Activated T-cell treated with anti-CD3 and anti-CD28 coated beads, Interleukin-2, amount 50 U/mL, for 24 hours (primary cell): ENCODE results near the gene KLHL29.
"Not testable (repeated sequence)": the region's sequence is repeated elsewhere in the genome, so short reads cannot be mapped to it uniquely, and the experiment has no call there.

Experiments
- DNase-seq: peaks from one replicate; pipeline ENCODE4 v3.0.0-alpha.2; 2020
- H3K27ac Mint-ChIP-seq: 2 replicates; pipeline ENCODE4 v1.8.0; 2020; ENCODE audit warnings: mild to moderate bottlenecking, mixed read lengths
- H3K27me3 Mint-ChIP-seq: 2 replicates; pipeline ENCODE4 v1.8.0; 2020; ENCODE audit warnings: mixed read lengths
- H3K36me3 Mint-ChIP-seq: 2 replicates; pipeline ENCODE4 v1.8.0; 2020; ENCODE audit warnings: low read depth, mixed read lengths
- H3K4me1 Mint-ChIP-seq: 2 replicates; pipeline ENCODE4 v1.8.0; 2020; ENCODE audit warnings: low read depth, mixed read lengths
- H3K4me3 Mint-ChIP-seq: 2 replicates; pipeline ENCODE4 v1.8.0; 2020; ENCODE audit warnings: mild to moderate bottlenecking, moderate library complexity, mixed read lengths
- H3K9me3 Mint-ChIP-seq: 2 replicates; pipeline ENCODE4 v1.8.0; 2020; ENCODE audit warnings: mixed read lengths

KLHL29 gene

GRCh38 chr2:23734416-23734815, 349.4 kb downstream of the KLHL29 start:
- Mint-ChIP-seq H3K27ac (no peak overlapping the region), H3K9me3 (no peaks in the 10 kb centered on the region), H3K36me3 (peaks cover 68% of the 10 kb centered on the region), H3K4me3 (no peak overlapping the region), H3K4me1 (no peaks in the 10 kb centered on the region), H3K27me3 (no peaks in the 10 kb centered on the region)
- no peak for DNase-seq

GRCh38 chr2:23736783-23737182, 351.8 kb downstream of the KLHL29 start:
- not testable (repeated sequence) for H3K27me3 Mint-ChIP-seq
- peaks cover 63% of the 10 kb centered on the region for H3K36me3 Mint-ChIP-seq

GRCh38 chr2:23745068-23745725, 360.2 kb downstream of the KLHL29 start:
- Mint-ChIP-seq H3K4me3 (no peak overlapping the region), H3K9me3 (peaks cover 5% of the 10 kb centered on the region), H3K4me1 (no peaks in the 10 kb centered on the region), H3K27me3 (no peaks in the 10 kb centered on the region), H3K27ac (no peak overlapping the region), H3K36me3 (peaks cover 44% of the 10 kb centered on the region)
- DNase-seq: no peak

More at GRCh38 chr2:23736783-23737182, 351.8 kb downstream of the KLHL29 start:
- not testable (repeated sequence) for H3K27ac Mint-ChIP-seq, H3K4me3 Mint-ChIP-seq, H3K4me1 Mint-ChIP-seq, DNase-seq, H3K9me3 Mint-ChIP-seq

- DNase-seq: no peak
- H3K27ac Mint-ChIP-seq: no peak overlapping the region
- H3K9me3 Mint-ChIP-seq: peaks cover 5% of the 10 kb centered on the region
- H3K27me3 Mint-ChIP-seq: no peaks in the 10 kb centered on the region
- H3K4me3 Mint-ChIP-seq: no peak overlapping the region
- H3K4me1 Mint-ChIP-seq: no peaks in the 10 kb centered on the region
- H3K36me3 Mint-ChIP-seq: peaks cover 48% of the 10 kb centered on the region
Observed at GRCh38 chr2:23745726-23746105, 360.7 kb downstream of the KLHL29 start.

- peaks cover 53% of the 10 kb centered on the region for H3K36me3 Mint-ChIP-seq
Observed at GRCh38 chr2:23746141-23746863, 361.3 kb downstream of the KLHL29 start.

GRCh38 chr2:23751747-23752265, 366.8 kb downstream of the KLHL29 start:
- no peak overlapping the region for H3K27ac Mint-ChIP-seq
- no peak overlapping the region for H3K4me3 Mint-ChIP-seq
- H3K4me1 Mint-ChIP-seq: no peaks in the 10 kb centered on the region
- H3K9me3 Mint-ChIP-seq: no peaks in the 10 kb centered on the region
- DNase-seq: no peak
- peaks cover 78% of the 10 kb centered on the region for H3K36me3 Mint-ChIP-seq
- no peaks in the 10 kb centered on the region for H3K27me3 Mint-ChIP-seq

More at GRCh38 chr2:23746141-23746863, 361.3 kb downstream of the KLHL29 start:
- no peak for DNase-seq
- H3K27me3 Mint-ChIP-seq: no peaks in the 10 kb centered on the region
- H3K9me3 Mint-ChIP-seq: peaks cover 5% of the 10 kb centered on the region
- H3K4me3 Mint-ChIP-seq: no peak overlapping the region
- H3K27ac Mint-ChIP-seq: no peak overlapping the region
- no peaks in the 10 kb centered on the region for H3K4me1 Mint-ChIP-seq

- DNase-seq: no peak
- peaks cover 90% of the 10 kb centered on the region for H3K36me3 Mint-ChIP-seq
- H3K27ac Mint-ChIP-seq: no peak overlapping the region
- no peaks in the 10 kb centered on the region for H3K9me3 Mint-ChIP-seq
- H3K27me3 Mint-ChIP-seq: no peaks in the 10 kb centered on the region
- H3K4me3 Mint-ChIP-seq: no peak overlapping the region
- peaks cover 11% of the 10 kb centered on the region for H3K4me1 Mint-ChIP-seq
Observed at GRCh38 chr2:23753291-23754010, 368.5 kb downstream of the KLHL29 start.

DNA sequence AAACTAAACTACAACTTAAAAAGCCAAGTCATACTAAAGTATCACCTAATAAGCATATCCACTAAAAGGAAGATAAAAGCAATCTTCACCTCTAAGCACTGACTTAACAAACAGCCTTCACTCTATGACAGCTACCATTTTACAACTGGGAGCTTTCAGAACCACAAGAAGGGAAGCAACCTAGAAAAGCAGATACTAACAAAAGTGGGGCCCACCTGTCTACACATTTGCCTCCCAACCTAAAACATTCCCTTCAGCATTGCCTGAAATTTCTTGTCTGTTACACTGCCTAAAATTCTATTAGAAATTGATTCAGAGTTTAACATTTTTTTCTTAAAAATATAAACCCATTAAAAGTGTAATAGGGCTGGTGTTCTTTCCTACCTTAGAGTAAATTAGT, 370.0 kb downstream of the KLHL29 start:
- peaks cover 87% of the 10 kb centered on the region for H3K36me3 Mint-ChIP-seq

GRCh38 chr2:23756593-23757292, 371.8 kb downstream of the KLHL29 start:
- DNase-seq: no peak
- Mint-ChIP-seq H3K9me3 (no peaks in the 10 kb centered on the region), H3K27me3 (no peaks in the 10 kb centered on the region), H3K36me3 (peaks cover 85% of the 10 kb centered on the region), H3K4me3 (no peak overlapping the region), H3K4me1 (peaks cover 14% of the 10 kb centered on the region), H3K27ac (no peak overlapping the region)

More for the DNA sequence above, 370.0 kb downstream of the KLHL29 start:
- peaks cover 11% of the 10 kb centered on the region for H3K4me1 Mint-ChIP-seq
- DNase-seq: no peak
- H3K4me3 Mint-ChIP-seq: no peak overlapping the region
- H3K27ac Mint-ChIP-seq: no peak overlapping the region
- H3K9me3 Mint-ChIP-seq: no peaks in the 10 kb centered on the region
- H3K27me3 Mint-ChIP-seq: no peaks in the 10 kb centered on the region

DNA sequence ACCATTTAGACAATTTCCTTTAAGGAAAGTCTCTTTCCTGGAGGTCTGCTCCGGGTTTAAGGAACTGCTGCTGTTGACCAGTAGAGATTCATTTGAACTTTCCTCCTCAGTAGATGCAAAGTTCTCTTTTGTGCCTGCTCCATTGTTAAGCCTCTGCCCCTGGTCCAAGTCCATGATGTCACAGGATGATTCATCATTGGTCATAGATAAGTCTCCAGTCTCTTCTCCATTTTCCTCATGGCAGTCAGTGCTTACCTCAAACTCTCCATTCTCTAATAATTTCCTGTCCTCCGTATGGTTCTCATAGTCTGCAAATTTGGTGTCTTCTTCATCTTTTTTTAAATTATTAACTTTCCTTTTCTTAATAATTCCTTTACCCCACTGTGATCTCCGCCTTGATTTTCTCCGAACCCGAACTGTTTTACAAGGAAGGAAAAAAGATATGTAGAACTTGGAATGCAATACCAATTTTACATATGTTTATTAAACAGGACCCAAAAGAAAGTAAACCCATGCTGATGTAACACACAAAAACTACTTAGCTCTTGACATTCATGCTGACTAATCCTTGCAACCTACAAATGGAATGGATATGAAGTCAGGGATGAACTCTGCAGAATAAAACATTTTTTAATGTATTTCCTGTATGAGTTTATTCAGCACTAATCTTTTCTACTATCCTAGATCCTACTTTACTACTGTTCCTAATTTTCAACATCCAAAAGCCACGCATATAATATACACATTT, 372.9 kb downstream of the KLHL29 start:
- Mint-ChIP-seq H3K4me3 (no peak overlapping the region), H3K27me3 (no peaks in the 10 kb centered on the region), H3K36me3 (peaks cover 84% of the 10 kb centered on the region), H3K27ac (no peak overlapping the region), H3K4me1 (peaks cover 20% of the 10 kb centered on the region), H3K9me3 (no peaks in the 10 kb centered on the region)
- no peak for DNase-seq
